KMS-11 (cell line): Measurements from ENCODE around the gene USP3.

Experiments used
- H2AFZ ChIP-seq: fragments of 200-600 bp; sonication (generic); 2 replicates; pipeline ENCODE4 v1.6.1; 2016; ENCODE audit warnings: antibody characterized with exemption, mixed run types, low read depth
- H3K27ac ChIP-seq: fragments of 200-600 bp; sonication (generic); 2 replicates; pipeline ENCODE4 v1.6.1; 2016; ENCODE audit warnings: mild to moderate bottlenecking, mixed run types
- H3K27me3 ChIP-seq: fragments of 200-600 bp; sonication (generic); 2 replicates; pipeline ENCODE4 v1.6.1; 2017; ENCODE audit warnings: mild to moderate bottlenecking, low read depth, mixed run types, moderate library complexity; ENCODE audit not compliant: insufficient read depth
- H3K36me3 ChIP-seq: fragments of 200-600 bp; sonication (generic); 2 replicates; pipeline ENCODE4 v1.6.1; 2017; ENCODE audit warnings: mild to moderate bottlenecking, mixed run types; ENCODE audit not compliant: insufficient read depth
- H3K4me1 ChIP-seq: fragments of 200-600 bp; sonication (generic); 2 replicates; pipeline ENCODE4 v1.6.1; 2016; ENCODE audit warnings: mild to moderate bottlenecking, low read depth, mixed run types; ENCODE audit not compliant: poor library complexity, severe bottlenecking
- H3K4me2 ChIP-seq: fragments of 200-600 bp; sonication (generic); 2 replicates; pipeline ENCODE4 v1.7.0; 2016; ENCODE audit warnings: mild to moderate bottlenecking, mixed run types
- H3K4me3 ChIP-seq: fragments of 200-600 bp; sonication (generic); IDR thresholded peaks from 2 replicates; pipeline ENCODE4 v1.6.1; 2017; ENCODE audit warnings: low read depth, low read length, mixed read lengths; ENCODE audit not compliant: insufficient read depth
- H3K79me2 ChIP-seq: fragments of 200-600 bp; sonication (generic); 2 replicates; pipeline ENCODE4 v1.6.1; 2016; ENCODE audit warnings: low read depth, mixed run types; ENCODE audit not compliant: insufficient read depth
- H3K9ac ChIP-seq: fragments of 200-600 bp; sonication (generic); 2 replicates; pipeline ENCODE4 v1.6.1; 2016; ENCODE audit warnings: mild to moderate bottlenecking, mixed run types
- H4K20me1 ChIP-seq: fragments of 200-600 bp; sonication (generic); 2 replicates; pipeline ENCODE4 v1.6.1; 2016; ENCODE audit warnings: mild to moderate bottlenecking, mixed run types; ENCODE audit not compliant: insufficient read depth
- CTCF ChIP-seq: fragments of 200-600 bp; sonication (generic); conservative IDR thresholded peaks from 2 replicates; pipeline ENCODE4 v1.6.1; 2017; ENCODE audit warnings: low read depth, mild to moderate bottlenecking, antibody characterized with exemption, low read length, moderate library complexity, mixed read lengths

USP3 gene

GRCh38 chr15:63473999-63474809 lies 30.2 kb upstream of the USP3 start:
- peak overlapping the region; percentile 27; the same call in 1 of the 2 replicates for H3K4me2 ChIP-seq
- H4K20me1 ChIP-seq: no peaks in the 10 kb centered on the region
- peaks cover 33% of the 10 kb centered on the region for H3K4me1 ChIP-seq
- H2AFZ ChIP-seq: peak overlapping the region; percentile 2; the same call in 1 of the 2 replicates
- H3K27ac ChIP-seq: peak overlapping the region; percentile 12
- no peaks in the 10 kb centered on the region for H3K79me2 ChIP-seq
- H3K36me3 ChIP-seq: no peaks in the 10 kb centered on the region
- no peaks in the 10 kb centered on the region for H3K27me3 ChIP-seq
- no peak overlapping the region for H3K4me3 ChIP-seq
- H3K9ac ChIP-seq: no peak overlapping the region
- no peak for TF ChIP-seq CTCF

GRCh38 chr15:63474810-63475316 lies 29.5 kb upstream of the USP3 start:
- H4K20me1 ChIP-seq: no peaks in the 10 kb centered on the region
- H3K27me3 ChIP-seq: no peaks in the 10 kb centered on the region
- H3K4me2 ChIP-seq: peak overlapping the region; percentile 27; the same call in 1 of the 2 replicates
- H3K79me2 ChIP-seq: no peaks in the 10 kb centered on the region
- peaks cover 40% of the 10 kb centered on the region for H3K4me1 ChIP-seq
- H3K9ac ChIP-seq: no peak overlapping the region
- no peak overlapping the region for H3K27ac ChIP-seq
- TF ChIP-seq CTCF: no peak
- no peak overlapping the region for H2AFZ ChIP-seq
- no peaks in the 10 kb centered on the region for H3K36me3 ChIP-seq
- no peak overlapping the region for H3K4me3 ChIP-seq

GRCh38 chr15:63475707-63476106 lies 28.7 kb upstream of the USP3 start:
- H2AFZ ChIP-seq: no peak overlapping the region
- no peak overlapping the region for H3K4me2 ChIP-seq
- no peaks in the 10 kb centered on the region for H4K20me1 ChIP-seq
- no peak overlapping the region for H3K9ac ChIP-seq
- H3K4me1 ChIP-seq: peaks cover 44% of the 10 kb centered on the region
- H3K79me2 ChIP-seq: no peaks in the 10 kb centered on the region
- H3K27ac ChIP-seq: no peak overlapping the region
- no peak for TF ChIP-seq CTCF
- H3K4me3 ChIP-seq: no peak overlapping the region
- no peaks in the 10 kb centered on the region for H3K36me3 ChIP-seq
- no peaks in the 10 kb centered on the region for H3K27me3 ChIP-seq

- no peaks in the 10 kb centered on the region for H3K36me3 ChIP-seq
- no peaks in the 10 kb centered on the region for H3K27me3 ChIP-seq
- no peak for TF ChIP-seq CTCF
- H4K20me1 ChIP-seq: no peaks in the 10 kb centered on the region
- peaks cover 44% of the 10 kb centered on the region for H3K4me1 ChIP-seq
- H3K4me2 ChIP-seq: no peak overlapping the region
- H3K4me3 ChIP-seq: no peak overlapping the region
- no peak overlapping the region for H3K27ac ChIP-seq
- H3K9ac ChIP-seq: no peak overlapping the region
- no peaks in the 10 kb centered on the region for H3K79me2 ChIP-seq
- no peak overlapping the region for H2AFZ ChIP-seq
Observed at GRCh38 chr15:63476229-63476632, 28.2 kb upstream of the USP3 start.
